Fibroblast of upper back skin (primary cell): ENCODE measurements around the gene COL25A1.
"Not testable (repeated sequence)": the region's sequence is repeated elsewhere in the genome, so short reads cannot be mapped to it uniquely, and the experiment has no call there.

Experiments
- DNase-seq: peaks from one replicate; pipeline ENCODE4 v3.0.0-alpha.2; 2013

COL25A1 gene

GRCh38 chr4:109166126-109166525 is 136.3 kb downstream of the COL25A1 start:
- no peak for DNase-seq

GRCh38 chr4:109164011-109164410 is 138.4 kb downstream of the COL25A1 start:
- DNase-seq: peak; percentile 71

GRCh38 chr4:109163493-109163892 is 139.0 kb downstream of the COL25A1 start:
- no peak for DNase-seq

GRCh38 chr4:109162759-109163158 is 139.7 kb downstream of the COL25A1 start:
- no peak for DNase-seq

GRCh38 chr4:109160494-109160893 is 142.0 kb downstream of the COL25A1 start:
- no peak for DNase-seq

GRCh38 chr4:109157696-109158095 is 144.8 kb downstream of the COL25A1 start:
- DNase-seq: no peak

GRCh38 chr4:109157205-109157604 is 145.3 kb downstream of the COL25A1 start:
- no peak for DNase-seq

GRCh38 chr4:109156356-109156755 is 146.1 kb downstream of the COL25A1 start:
- peak; percentile 69 for DNase-seq

GRCh38 chr4:109155682-109156283 is 146.7 kb downstream of the COL25A1 start:
- DNase-seq: peak; percentile 16

GRCh38 chr4:109155084-109155483 is 147.4 kb downstream of the COL25A1 start:
- peak; percentile 27 for DNase-seq

GRCh38 chr4:109154424-109154823 is 148.0 kb downstream of the COL25A1 start:
- no peak for DNase-seq

- DNase-seq: no peak
Observed at GRCh38 chr4:109149836-109150235, 152.6 kb downstream of the COL25A1 start.

- no peak for DNase-seq
Observed at GRCh38 chr4:109148577-109149075, 153.8 kb downstream of the COL25A1 start.

- DNase-seq: no peak
Observed at GRCh38 chr4:109147135-109147534, 155.3 kb downstream of the COL25A1 start.

GRCh38 chr4:109146499-109146898 is 156.0 kb downstream of the COL25A1 start:
- no peak for DNase-seq

GRCh38 chr4:109138125-109138524 is 164.3 kb downstream of the COL25A1 start:
- DNase-seq: not testable (repeated sequence)

- no peak for DNase-seq
Observed at GRCh38 chr4:109134921-109135320, 167.5 kb downstream of the COL25A1 start.

GRCh38 chr4:109134268-109134667 is 168.2 kb downstream of the COL25A1 start:
- DNase-seq: peak; percentile 35

- DNase-seq: no peak
Observed at GRCh38 chr4:109131559-109131958, 170.9 kb downstream of the COL25A1 start.

- DNase-seq: no peak
Observed at GRCh38 chr4:109128589-109128988, 173.9 kb downstream of the COL25A1 start.

GRCh38 chr4:109127866-109128265 is 174.6 kb downstream of the COL25A1 start:
- DNase-seq: no peak

- no peak for DNase-seq
Observed at GRCh38 chr4:109126856-109127255, 175.6 kb downstream of the COL25A1 start.

- no peak for DNase-seq
Observed at GRCh38 chr4:109125084-109125483, 177.4 kb downstream of the COL25A1 start.

- no peak for DNase-seq
Observed at GRCh38 chr4:109123951-109124350, 178.5 kb downstream of the COL25A1 start.

GRCh38 chr4:109121561-109121960 is 180.9 kb downstream of the COL25A1 start:
- no peak for DNase-seq
